ENCODE results near the gene APMAP.
"Not testable (repeated sequence)": the region's sequence is repeated elsewhere in the genome, so short reads cannot be mapped to it uniquely, and the experiment has no call there.

Gene APMAP

GRCh38 chr20:24929867-24930723 lies 62.5 kb downstream of the APMAP start:
- not testable (repeated sequence) for FAIRE-seq

- not testable (repeated sequence) for FAIRE-seq
Observed at GRCh38 chr20:24929259-24929658, 63.3 kb downstream of the APMAP start.

GRCh38 chr20:24920706-24921105 lies 71.8 kb downstream of the APMAP start:
- FAIRE-seq: not testable (repeated sequence)

GRCh38 chr20:24919665-24920064 lies 72.9 kb downstream of the APMAP start:
- FAIRE-seq: not testable (repeated sequence)

GRCh38 chr20:24918579-24919566 lies 73.7 kb downstream of the APMAP start:
- FAIRE-seq: no peak

- no peak for FAIRE-seq
Observed at GRCh38 chr20:24917797-24918578, 74.6 kb downstream of the APMAP start.

GRCh38 chr20:24917056-24917455 lies 75.5 kb downstream of the APMAP start:
- no peak for FAIRE-seq

- no peak for FAIRE-seq
Observed at GRCh38 chr20:24916412-24916811, 76.1 kb downstream of the APMAP start.

GRCh38 chr20:24915892-24916291 lies 76.7 kb downstream of the APMAP start:
- no peak for FAIRE-seq

GRCh38 chr20:24915440-24915839 lies 77.1 kb downstream of the APMAP start:
- FAIRE-seq: no peak

- FAIRE-seq: no peak
Observed at GRCh38 chr20:24914388-24915241, 77.9 kb downstream of the APMAP start.

- FAIRE-seq: no peak
Observed at GRCh38 chr20:24913076-24913628, 79.4 kb downstream of the APMAP start.
